Measurements from ENCODE around the gene CNKSR3.

- TF ChIP-seq POLR2A (IDR thresholded peaks at IDR 0.05; ENCODE audit: low read depth, low read length) (no peak), TAF1 (IDR thresholded peaks at IDR 0.05; ENCODE audit: borderline replicate concordance, low read depth, low read length) (no peak), POLR2AphosphoS5 (IDR thresholded peaks at IDR 0.05; ENCODE audit: low read depth, low read length) (no peak)
Measured at GRCh38 chr6:154354265-154354777, 156.2 kb downstream of the CNKSR3 start.
